NB4 (cell line): Measurements from ENCODE around the gene ZNF618.

Source experiments
- POLR2A ChIP-seq: IDR thresholded peaks from 2 replicates; pipeline ENCODE4 v1.6.1; 2011; ENCODE audit warnings: mild to moderate bottlenecking; ENCODE audit not compliant: insufficient read length; ENCODE audit errors: extremely low read depth
- TF ChIP-seq, protein P1 (sequence below): IDR thresholded peaks from 2 replicates; pipeline ENCODE4 v1.6.1; 2011; ENCODE audit warnings: low read depth, low read length
- TF ChIP-seq, protein P2 (sequence below): IDR thresholded peaks from one replicate; pipeline ENCODE4 v1.5.1; 2012; ENCODE audit warnings: low read depth, low read length

DNA sequence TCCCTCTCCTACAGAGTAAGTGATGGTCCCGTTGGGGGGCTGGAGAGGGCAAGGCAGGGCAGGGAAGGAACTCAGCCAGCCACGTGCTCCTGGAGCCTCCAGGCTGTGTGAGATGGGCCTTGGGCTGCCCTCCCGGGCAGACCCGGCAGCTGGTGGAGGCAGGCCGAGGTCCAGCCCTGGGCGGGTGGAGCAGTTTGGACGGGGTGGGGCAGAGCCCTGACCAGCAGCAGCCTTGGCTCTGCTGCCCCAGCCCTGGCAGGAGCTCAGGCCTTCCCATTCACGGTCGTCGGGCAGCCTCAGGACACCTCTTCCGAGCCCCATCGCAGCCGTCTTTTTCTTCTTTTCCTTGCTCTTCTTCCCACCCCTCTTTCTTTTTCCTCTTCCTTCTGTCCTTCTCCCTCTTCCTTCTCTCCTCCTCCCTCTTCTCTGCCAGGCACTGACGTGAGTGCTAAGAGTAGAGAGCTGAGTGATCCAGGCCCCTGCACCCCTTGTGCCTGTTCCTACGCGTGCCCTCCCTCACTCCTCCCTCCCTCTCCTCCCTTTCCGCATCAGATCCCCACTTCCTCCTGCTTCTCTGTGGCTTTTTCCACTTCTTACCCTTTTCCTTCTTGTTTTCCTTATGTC lies 159.2 kb downstream of the ZNF618 start:
- TF ChIP-seq, protein P1, sequence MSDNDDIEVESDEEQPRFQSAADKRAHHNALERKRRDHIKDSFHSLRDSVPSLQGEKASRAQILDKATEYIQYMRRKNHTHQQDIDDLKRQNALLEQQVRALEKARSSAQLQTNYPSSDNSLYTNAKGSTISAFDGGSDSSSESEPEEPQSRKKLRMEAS: no peak
- TF ChIP-seq, protein P2, sequence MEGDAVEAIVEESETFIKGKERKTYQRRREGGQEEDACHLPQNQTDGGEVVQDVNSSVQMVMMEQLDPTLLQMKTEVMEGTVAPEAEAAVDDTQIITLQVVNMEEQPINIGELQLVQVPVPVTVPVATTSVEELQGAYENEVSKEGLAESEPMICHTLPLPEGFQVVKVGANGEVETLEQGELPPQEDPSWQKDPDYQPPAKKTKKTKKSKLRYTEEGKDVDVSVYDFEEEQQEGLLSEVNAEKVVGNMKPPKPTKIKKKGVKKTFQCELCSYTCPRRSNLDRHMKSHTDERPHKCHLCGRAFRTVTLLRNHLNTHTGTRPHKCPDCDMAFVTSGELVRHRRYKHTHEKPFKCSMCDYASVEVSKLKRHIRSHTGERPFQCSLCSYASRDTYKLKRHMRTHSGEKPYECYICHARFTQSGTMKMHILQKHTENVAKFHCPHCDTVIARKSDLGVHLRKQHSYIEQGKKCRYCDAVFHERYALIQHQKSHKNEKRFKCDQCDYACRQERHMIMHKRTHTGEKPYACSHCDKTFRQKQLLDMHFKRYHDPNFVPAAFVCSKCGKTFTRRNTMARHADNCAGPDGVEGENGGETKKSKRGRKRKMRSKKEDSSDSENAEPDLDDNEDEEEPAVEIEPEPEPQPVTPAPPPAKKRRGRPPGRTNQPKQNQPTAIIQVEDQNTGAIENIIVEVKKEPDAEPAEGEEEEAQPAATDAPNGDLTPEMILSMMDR: no peak
- no peak for TF ChIP-seq POLR2A
